HG02938 (cell line): ENCODE measurements around the gene AFAP1L2.

Experiments used
- ATAC-seq: cut with Tn5 transposase; IDR thresholded peaks from one replicate; pipeline ENCODE4 v1.9.1; 2021; ENCODE audit warnings: mild to moderate bottlenecking, moderate library complexity; ENCODE audit not compliant: unreplicated experiment

Gene AFAP1L2, protein sequence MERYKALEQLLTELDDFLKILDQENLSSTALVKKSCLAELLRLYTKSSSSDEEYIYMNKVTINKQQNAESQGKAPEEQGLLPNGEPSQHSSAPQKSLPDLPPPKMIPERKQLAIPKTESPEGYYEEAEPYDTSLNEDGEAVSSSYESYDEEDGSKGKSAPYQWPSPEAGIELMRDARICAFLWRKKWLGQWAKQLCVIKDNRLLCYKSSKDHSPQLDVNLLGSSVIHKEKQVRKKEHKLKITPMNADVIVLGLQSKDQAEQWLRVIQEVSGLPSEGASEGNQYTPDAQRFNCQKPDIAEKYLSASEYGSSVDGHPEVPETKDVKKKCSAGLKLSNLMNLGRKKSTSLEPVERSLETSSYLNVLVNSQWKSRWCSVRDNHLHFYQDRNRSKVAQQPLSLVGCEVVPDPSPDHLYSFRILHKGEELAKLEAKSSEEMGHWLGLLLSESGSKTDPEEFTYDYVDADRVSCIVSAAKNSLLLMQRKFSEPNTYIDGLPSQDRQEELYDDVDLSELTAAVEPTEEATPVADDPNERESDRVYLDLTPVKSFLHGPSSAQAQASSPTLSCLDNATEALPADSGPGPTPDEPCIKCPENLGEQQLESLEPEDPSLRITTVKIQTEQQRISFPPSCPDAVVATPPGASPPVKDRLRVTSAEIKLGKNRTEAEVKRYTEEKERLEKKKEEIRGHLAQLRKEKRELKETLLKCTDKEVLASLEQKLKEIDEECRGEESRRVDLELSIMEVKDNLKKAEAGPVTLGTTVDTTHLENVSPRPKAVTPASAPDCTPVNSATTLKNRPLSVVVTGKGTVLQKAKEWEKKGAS

DNA sequence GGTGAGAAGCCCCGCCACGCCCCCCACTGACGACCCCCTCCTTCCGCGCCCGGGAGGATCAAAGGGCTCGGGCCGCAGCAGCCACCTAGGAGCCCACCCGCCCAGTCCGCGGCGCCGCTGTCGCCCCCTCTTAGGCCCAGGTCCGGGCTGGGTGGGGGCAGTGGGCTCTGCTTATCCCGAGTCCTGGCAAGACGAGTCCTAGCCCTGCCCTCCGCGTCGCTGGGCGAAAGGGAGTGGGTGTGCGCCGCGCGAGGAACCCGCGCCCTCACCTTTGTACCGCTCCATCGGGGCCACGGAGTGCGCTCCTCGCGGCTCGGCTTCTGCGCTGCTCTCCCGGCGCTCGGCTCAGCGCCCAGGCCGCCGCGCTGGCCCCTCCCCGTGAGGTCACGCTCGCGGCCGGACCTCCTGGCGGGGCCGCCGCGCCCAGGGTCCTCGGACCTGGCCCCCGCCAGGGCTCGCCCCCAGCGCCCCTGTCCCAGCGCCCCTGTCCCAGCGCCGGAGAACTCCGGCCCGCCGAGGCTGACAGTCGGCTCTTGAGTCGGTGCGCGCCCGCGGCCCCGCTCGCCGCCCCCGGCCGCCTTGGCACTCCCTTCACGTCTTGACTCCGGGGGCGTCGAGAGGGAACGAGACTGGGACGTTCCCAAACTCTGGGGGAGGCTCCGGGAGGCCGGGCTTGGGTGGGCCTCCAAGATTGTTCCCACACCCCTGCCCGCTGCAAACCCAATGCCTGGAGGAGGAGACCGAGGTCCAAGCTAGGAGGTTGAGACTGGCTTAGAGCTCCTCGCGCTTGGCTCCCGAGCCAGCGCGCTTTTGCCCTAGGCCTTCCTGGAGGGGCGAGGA lies at the start of gene AFAP1L2:
Gene AFAP1L2, minus strand, starts transcription at position 332 of the 840 bp plus-strand sequence. Its CDS starts 47 bp downstream, at position 285.
- ATAC-seq: no peak

DNA sequence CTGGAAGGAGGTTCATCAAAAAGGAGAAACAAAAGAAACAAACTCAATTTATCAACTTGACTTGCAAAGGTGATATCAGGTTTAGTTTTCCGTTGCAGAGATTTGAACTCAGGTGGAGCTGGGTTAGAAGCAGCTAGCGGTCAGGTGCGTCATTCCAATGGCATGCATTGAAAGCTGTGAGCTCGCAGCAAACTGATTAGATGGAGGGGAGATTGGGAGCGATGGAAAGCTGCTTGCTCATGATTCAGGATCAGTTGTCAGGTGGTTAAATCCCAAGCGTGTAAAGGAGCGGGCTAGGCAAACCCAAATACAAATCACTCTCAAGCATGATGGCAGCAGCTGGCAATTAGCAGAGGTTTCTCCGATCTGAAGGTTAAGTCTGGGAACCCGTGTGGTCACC lies 49.3 kb upstream of the AFAP1L2 start:
- ATAC-seq: no peak

DNA sequence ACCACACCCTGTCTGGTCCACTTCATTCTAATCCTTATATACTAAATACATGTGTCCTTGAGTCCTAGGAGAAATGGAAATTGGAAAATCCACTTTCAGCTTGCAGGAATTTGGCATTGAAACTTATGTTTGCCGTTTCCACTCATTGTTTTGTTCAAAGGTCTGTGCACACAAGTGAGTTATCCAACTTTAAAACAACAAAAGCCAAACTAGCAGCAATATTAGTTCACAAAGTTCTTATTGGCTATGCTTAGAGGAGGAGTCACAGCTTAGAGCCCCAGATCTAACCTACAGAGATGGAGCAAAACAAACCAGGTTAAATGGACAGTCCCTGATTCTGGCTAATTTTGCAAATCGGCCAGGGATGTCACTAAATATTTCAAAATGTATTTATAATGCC lies 44.6 kb upstream of the AFAP1L2 start:
- ATAC-seq: no peak

DNA sequence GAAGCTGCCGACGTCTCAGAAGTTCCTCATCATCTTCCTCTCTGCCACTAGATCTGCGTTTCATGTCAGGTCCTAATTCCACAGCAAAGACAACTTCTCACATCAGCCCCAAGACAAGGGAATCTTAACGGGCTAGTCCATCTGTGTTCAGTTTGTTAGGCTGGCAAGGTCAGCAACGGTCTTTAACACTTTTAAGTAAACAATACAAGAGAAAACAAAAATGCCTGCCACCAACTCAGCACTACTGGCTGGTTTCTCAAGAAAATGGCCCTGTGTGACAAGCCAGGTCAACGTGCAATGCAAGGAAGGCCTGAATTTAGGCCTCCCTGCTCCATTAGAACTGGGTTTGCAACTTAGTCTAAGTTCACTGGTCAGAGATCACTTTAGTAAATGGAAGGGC lies 41.0 kb upstream of the AFAP1L2 start:
- no peak for ATAC-seq

DNA sequence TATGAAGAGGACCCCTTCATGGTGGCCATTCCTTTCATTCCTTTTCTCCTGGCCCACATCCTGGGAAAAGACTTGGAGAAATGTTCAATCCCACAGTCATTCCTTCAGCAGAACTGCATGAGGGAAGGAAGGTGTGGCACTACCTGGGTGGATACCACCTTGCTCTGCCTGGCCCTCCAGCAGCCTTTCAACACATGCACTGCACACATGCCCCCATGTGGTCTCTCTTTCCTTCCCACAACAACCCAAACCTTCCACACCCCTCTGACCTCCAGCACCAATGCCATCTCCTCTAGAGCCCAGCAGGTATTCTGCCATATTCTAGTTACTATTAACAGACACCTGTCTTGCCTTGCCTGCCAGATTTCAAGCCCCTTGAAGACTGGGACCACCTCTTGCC lies 40.5 kb upstream of the AFAP1L2 start:
- ATAC-seq: no peak

DNA sequence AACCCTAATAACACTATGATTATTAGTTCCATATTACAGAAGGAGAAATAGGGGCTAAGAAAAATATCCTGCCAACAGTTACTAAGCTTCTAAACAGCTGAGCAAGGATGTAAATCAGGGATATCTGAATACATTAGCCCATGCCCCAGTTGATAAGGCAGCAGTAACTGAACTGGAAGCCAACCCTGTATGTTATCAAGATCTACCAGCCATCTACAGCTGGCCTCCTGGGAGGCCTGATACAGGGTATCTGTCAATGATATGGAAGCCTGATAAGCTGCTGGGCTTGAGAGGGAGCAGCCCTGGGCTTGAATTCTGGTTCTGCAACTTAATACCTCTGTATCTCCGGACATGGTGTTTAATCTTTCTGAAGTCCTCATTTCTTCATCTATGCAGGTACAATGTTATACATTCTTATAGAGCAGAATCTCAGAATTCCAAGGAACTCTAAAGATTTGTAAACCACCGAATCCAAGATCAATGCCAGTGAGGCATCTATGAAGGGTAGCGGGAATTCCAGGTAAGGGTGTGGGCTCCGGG lies 37.9 kb upstream of the AFAP1L2 start:
- ATAC-seq: no peak

DNA sequence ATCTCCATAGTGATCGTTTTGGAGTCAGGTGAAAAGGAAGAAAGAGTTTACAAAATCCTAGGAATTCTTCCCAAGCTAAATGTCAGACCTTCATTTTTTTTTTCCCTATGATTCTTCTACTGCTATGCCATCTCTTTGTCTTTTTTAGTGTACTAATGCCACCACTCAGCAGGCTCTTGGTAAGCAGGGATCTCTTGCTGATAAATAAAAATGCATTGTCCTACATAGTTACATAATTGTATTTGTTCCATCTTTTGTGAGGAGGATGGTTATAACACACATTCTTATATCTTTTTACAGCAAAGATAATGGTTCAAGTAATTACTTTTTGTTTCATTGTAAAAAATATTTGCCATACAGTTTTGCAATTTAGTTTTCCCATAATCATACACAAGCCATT lies 36.8 kb upstream of the AFAP1L2 start:
- ATAC-seq: no peak

DNA sequence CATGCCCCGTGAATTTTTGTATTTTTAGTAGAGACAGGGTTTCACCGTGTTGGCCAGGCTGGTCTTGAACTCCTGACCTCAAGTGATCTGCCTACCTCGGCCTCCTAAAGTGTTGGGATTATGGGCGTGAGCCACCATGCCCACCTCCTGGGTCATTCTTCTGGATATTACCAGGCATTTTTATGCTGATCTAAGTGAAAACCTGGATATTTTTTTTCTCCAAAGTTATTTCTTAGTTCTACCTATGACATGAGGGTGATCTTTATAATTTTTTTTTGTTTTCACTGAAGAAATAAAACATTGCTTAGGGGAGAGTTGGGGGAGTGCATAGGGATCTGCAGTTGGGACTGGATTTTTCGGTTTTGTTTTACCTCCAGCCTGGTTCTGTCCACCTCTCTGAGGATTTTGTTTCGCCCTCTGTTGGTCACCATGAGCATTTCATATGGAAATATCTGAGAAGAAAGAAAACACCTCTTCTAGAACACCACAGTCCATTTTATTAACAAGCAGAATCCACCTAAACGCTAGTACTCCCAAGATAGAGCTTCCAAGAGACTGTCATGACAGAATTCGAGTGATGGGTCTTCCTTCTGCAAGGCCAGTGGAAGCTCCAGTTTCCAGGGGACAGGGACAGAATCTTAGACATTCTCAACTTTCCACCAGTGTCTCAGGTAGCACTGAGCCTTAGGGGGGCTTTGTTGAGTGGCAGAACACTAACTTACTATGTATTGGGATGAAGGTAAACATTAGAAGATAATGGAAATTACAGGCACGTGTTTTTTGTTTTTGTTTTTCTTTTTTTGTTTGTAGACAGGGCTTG lies 33.4 kb upstream of the AFAP1L2 start:
- no peak for ATAC-seq

DNA sequence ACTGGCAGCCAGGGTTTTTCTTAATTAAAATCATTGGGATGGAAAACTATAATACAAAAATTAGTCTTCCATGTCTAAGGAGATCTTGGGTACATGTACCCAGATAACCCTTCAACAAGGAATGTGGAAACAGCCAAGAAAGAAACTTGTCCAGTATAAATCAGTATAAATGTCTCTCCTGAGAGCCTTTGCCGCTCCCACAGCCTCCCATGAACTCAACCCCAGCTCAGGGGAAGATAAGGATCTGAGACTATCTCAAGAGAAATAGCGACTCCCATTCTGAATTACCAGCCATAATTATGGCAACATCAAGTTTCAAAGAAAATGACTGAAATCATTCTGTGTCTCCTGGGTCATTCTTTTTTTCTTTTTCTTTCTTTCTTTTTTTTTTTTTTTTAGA lies 32.6 kb upstream of the AFAP1L2 start:
- ATAC-seq: no peak

DNA sequence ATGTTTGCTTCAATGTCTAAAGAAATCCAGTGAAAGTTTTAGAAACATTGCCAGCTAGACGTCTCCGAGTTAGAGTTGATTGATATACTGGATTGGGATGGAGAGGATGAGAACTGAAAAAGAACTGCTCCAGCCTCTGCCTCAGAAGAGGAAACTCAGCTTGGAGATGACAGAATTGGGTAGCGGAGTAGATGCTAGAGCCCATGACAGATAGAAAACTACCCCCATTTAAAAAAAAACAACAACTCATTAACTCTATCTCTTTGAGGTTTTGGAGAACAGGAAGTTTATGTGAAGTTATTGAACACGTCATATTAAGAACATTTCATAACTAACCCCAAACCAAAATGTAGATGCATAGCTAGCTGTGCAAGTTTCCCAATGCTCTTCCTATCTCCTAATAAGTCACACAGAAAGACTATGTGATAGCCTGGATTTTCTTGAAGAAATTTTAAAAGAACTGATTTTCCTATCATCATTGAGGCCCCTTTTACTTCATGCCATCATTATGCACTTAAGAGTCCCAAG lies 28.3 kb upstream of the AFAP1L2 start:
- ATAC-seq: no peak

DNA sequence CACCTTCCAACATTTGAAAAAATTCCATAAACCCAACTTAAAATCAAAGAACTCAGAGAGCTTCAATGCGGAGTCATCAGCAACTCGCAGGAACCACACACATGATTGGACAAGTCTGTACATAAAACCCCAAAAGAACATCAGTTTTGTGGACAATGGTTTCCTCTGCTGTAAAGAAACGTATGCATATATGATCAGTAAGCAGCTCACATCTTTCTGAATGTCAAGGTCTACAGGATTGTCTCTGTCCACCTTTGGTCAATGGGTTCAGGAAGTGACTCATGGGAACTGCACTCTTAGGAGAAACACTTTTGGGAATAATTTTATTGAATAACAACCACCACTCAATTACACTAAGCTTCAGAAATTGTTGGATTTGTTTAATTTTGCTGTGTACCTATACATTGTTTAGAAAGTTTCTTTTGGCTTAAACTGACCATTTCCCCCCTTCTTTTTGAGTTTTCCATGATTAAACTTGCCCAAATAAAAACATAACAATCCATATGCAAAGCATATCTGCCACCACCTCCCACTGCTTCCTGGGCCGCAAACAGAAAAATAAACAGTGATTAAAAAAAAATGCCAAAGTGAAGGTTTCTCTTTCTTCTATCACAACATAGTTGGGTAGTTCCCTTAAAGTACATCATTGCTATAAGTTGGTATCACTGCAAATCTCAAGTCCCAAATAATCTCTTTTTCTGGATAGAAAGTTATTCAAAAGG lies 27.3 kb upstream of the AFAP1L2 start:
- no peak for ATAC-seq

DNA sequence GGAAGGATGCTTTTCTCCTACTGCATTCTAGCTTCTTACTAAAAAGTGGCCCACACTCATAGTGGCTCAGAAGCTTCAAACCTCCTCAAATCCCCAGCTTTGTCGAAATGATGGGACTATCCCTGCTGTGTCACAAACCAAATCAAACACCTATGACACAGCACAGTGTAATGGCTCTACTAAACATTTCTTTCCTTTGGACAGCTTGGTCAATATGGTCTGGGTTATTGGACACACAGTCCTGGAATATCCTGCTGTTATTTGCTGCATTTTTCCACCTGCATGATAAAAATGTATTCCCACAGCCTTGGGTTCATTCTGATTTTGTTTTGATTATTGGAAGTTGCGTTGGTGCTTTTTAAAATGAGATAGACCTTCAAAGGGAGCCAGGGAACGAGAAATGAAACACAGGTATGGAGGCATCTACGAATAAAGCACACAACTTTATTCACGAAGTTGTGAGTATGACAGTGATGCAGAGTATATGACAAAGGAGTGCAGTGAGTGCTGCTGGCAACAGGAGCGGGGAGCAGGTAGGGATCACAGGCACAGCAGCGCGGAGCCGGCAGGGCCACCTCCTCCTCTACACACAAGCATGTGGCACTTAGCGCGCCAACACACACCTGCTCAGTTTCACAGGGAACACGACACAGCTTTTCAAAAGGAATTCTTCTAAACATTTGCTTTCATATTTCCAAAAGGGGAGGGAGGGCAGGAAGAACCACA lies 26.5 kb upstream of the AFAP1L2 start:
- no peak for ATAC-seq

DNA sequence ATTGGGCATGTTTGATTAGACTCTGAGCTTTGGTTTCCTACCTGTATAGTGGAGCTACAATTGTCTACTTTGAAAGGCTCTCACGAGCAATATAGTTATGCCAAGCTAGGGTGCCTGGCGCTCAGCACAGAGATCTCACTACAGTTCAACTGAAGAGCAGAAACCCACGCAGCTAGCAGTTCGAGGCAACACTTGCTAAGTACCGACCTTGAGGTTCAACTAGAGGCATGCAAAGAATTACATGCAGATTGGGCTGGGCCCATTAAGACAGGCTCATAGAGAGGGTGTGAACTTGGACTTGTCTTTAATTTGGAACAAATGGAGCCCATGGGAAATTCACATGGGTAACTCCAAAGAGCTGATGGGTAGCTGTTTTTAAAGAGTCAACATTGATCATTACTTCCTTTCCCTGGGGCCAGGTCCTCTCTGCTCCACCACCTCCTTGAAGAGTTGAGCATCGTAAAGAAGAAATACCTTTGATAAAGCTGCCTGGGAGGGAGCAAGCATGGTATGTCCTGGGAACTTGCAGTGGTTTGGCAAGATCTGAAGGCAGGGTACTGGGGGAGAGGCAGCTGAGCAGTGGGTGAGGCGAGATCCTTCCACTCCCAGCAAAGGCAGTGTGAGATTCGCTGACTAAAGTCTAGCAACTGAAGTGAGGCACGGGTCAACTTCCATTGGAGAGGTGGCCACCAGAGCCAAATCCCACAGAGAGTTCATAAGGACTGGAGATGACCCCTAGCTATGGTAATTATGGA lies 25.5 kb upstream of the AFAP1L2 start:
- ATAC-seq: no peak

DNA sequence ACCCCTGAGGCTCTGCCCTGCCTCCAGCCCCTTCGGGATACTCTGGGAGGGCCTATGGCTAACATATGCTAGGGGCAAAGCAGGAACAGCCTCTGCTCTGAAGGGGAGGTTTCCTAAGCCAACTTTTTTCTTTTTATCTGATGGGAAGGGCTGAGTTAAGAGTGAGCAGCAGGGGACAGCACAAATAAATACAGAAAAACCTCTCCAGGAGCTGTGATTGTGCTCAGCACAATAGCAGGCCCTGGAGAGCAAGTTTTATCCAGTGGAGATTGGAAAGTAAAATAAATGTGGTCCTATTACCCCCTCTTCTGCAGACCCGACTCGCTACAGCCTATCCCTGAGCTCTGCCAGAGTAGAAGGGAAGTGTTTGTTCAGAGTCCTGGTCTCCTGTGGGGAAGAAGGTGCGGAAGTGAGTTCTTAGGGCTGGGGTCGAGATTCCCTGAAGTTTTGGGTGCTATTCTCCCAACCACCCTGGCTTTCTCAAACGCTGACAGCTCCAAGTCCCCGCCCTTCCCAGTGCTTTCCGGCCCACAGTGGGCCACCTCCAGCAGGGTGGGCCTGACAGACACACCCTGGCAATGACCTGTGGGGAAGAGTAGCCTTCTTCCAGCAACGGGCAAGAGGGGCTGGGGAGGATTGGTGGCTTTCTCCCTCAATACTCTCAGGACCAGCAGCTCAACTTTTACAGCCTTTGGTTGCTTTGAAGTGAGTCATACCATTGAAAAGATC lies 23.0 kb upstream of the AFAP1L2 start:
- ATAC-seq: no peak

DNA sequence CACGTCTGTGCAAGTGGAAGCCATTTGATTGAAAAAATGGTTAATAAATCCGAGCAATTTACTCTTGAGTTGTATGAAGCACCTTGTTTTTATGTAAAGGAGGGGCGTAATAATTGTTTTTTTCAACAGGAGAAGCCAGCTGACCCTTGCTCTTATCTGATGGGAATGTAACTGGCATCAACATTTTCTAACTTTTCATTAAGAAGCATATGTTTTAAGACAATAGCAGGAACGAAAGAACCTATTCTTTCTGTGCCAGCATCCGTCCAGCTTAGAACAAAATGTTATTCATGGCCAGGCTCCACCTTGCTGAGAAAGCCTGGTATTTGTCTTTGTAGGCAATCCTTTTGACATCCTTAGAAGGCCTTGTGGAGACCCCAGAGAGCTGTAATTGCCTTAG lies 22.2 kb upstream of the AFAP1L2 start:
- ATAC-seq: no peak

DNA sequence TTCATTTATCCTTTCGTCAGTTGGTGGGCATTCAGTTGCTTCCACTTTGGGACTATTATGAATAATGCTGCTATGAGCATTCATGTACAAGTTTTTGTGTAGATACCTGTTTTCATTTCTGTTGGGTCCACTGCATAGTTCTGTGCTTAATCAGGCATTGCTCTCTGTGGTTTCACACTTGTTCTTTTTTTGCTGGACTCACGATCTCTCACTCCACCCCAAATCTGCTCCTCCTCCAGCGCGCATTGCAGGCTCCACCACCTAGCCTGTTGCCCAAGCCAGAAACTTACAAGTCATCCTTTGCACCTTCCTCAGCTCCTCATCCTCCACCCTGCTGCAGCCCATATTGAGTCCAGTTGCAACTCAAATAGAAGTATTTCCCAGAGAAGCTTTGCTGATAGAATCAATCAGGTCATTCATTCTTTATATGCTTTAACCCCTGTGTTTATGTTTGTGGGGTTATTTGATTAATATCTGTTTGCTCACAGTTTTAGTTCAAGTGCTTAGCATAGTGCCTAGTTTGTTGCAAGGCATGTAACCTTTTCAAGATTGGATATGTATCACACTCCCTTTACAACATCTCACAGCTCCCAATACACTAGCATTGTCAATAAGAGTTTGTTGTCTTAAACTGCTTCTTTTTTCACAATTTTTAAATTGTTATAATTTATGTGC lies 16.6 kb upstream of the AFAP1L2 start:
- no peak for ATAC-seq

DNA sequence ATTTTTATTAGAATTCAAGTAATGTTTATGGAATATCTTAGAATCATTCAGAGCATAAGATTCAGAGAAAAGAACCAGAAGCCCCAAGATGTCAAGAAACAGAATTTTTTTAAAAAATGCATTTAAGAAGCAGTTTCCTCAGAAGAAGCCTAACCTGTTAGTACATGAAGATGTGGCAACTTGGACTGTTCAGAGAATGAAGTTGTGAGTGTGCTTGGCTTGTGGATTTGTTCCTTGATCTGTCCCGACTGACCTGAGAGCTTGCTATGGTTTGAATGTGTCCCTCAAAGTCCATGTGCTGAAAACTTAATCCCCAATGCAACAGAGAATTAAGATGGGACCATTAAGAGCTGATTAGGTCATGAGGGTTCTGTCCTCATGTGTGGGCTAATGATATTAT lies 13.8 kb upstream of the AFAP1L2 start:
- ATAC-seq: no peak
